GM12873 (cell line): ENCODE measurements around the gene TMEM154.

Experiments
- CTCF ChIP-seq: IDR thresholded peaks from 2 replicates; pipeline ENCODE4 v1.5.1; 2012; ENCODE audit warnings: low read depth, mild to moderate bottlenecking, moderate library complexity, low read length, control low read depth; ENCODE audit not compliant: insufficient read depth; ENCODE audit errors: missing control alignments

Gene TMEM154

GRCh38 chr4:152634110-152634760 lies 45.6 kb downstream of the TMEM154 start:
- TF ChIP-seq CTCF = no peak

GRCh38 chr4:152633118-152633517 lies 46.7 kb downstream of the TMEM154 start:
- TF ChIP-seq CTCF = no peak

- TF ChIP-seq CTCF = no peak
Measured at GRCh38 chr4:152630324-152630723, 49.5 kb downstream of the TMEM154 start.

- no peak for TF ChIP-seq CTCF
Measured at GRCh38 chr4:152629908-152630307, 49.9 kb downstream of the TMEM154 start.

GRCh38 chr4:152628128-152628527 lies 51.7 kb downstream of the TMEM154 start:
- TF ChIP-seq CTCF = no peak

GRCh38 chr4:152626790-152627189 lies 53.0 kb downstream of the TMEM154 start:
- no peak for TF ChIP-seq CTCF

- no peak for TF ChIP-seq CTCF
Measured at GRCh38 chr4:152620915-152621314, 58.9 kb downstream of the TMEM154 start.
